HCT116 (cell line): ENCODE measurements around the gene FBN1. TPM values are rescaled to one million over a fixed set of nuclear protein-coding genes. Genes with fewer than 3 reads are reported as not detected.

Experiments
- ATAC-seq: fragments of 200-7000 bp; cut with Tn5 transposase; 2 replicates; pipeline ENCODE4 v1.9.1; 2020; ENCODE audit warnings: mild to moderate bottlenecking, moderate library complexity
- BruUV-seq: library from RNA; stranded (reverse); fragments of 400-500 nt; replicated peaks from 2 replicates; lab custom pipeline; 2021; lab: Mats Ljungman, UMichigan
- CTCF ChIA-PET: fragments of 300-600 bp; sonication (Branson Sonifier 250); formaldehyde crosslinking; loops from one replicate; lab custom pipeline; 2021; ENCODE audit warnings: antibody characterized with exemption; lab: Charles Lee
- POLR2A ChIA-PET: fragments of 300-600, 350-600 bp; sonication (Branson Sonifier 250); formaldehyde crosslinking; loops from one replicate; lab custom pipeline; 2021; ENCODE audit warnings: antibody characterized with exemption; lab: Charles Lee
- RAD21 ChIA-PET, 2 experiments: fragments of 300-600 bp; sonication (Branson Sonifier 250); formaldehyde crosslinking; loops; one replicate each; lab custom pipeline; 2023; ENCODE audit warnings: low total read pairs in 2 of 2; ENCODE audit not compliant: uncharacterized antibody in 2 of 2, unreplicated experiment in 2 of 2, low non-redundant PET in 1 of 2; lab: Charles Lee
- DNase-seq: peaks from one replicate; pipeline ENCODE4 v3.0.0-alpha.2; 2010; ENCODE audit warnings: low read depth, low spot score
- H2AFZ ChIP-seq: fragments of 200-600 bp; shearing (Covaris generic), sonication (generic); 2 replicates; pipeline ENCODE4 v1.6.1; 2017; ENCODE audit warnings: low read depth, mixed run types, mixed read lengths, antibody characterized with exemption, low read length; ENCODE audit not compliant: poor library complexity, severe bottlenecking
- H3K27ac ChIP-seq: 2 replicates; pipeline ENCODE4 v1.5.1; 2012; ENCODE audit warnings: low read depth, low read length
- H3K27me3 ChIP-seq: fragments of 200-600 bp; sonication (generic); 2 replicates; pipeline ENCODE4 v1.6.1; 2016; ENCODE audit warnings: mixed run types, low read length, mixed read lengths; ENCODE audit not compliant: insufficient read depth
- H3K36me3 ChIP-seq, 2 experiments: fragments of 200-500 bp in 1 of 2; fragments of 200-600 bp in 1 of 2; sonication (Bioruptor generic) in 1 of 2; sonication (generic) in 1 of 2; 2 replicates each; pipeline versions ENCODE4 v1.5.1 to v1.6.1; 2014 to 2016; ENCODE audit warnings: low read length in 2 of 2, inconsistent platforms in 1 of 2, mixed read lengths in 1 of 2, mixed run types in 1 of 2; ENCODE audit not compliant: insufficient read depth in 2 of 2, control insufficient read depth in 1 of 2
- H3K4me1 ChIP-seq, 2 experiments: fragments of 200-600 bp in 1 of 2; sonication (generic) in 1 of 2; 2 replicates each; pipeline versions ENCODE4 v1.5.1 to v1.6.1; 2012 to 2017; ENCODE audit warnings: low read length in 2 of 2, inconsistent platforms in 1 of 2, mild to moderate bottlenecking in 1 of 2, mixed read lengths in 1 of 2, mixed run types in 1 of 2, moderate library complexity in 1 of 2; ENCODE audit not compliant: insufficient read depth in 2 of 2, control insufficient read depth in 1 of 2
- H3K4me2 ChIP-seq: fragments of 200-600 bp; sonication (generic); 2 replicates; pipeline ENCODE4 v1.6.1; 2017; ENCODE audit warnings: mixed run types, low read length, mixed read lengths
- H3K4me3 ChIP-seq, 2 experiments: fragments of 200-600 bp in 1 of 2; sonication (generic) in 1 of 2; replicated peaks in 1 of 2; 2 replicates each; pipeline ENCODE4 v1.5.1; 2011 to 2016; ENCODE audit warnings: low read length in 2 of 2, control low read depth in 1 of 2, low read depth in 1 of 2, mild to moderate bottlenecking in 1 of 2, mixed read lengths in 1 of 2, mixed run types in 1 of 2
- H3K79me2 ChIP-seq: fragments of 200-600 bp; sonication (generic); 2 replicates; pipeline ENCODE4 v1.6.1; 2017; ENCODE audit warnings: mild to moderate bottlenecking, mixed run types, low read length, moderate library complexity, mixed read lengths; ENCODE audit not compliant: insufficient read depth
- H3K9ac ChIP-seq: fragments of 200-600 bp; sonication (generic); 2 replicates; pipeline ENCODE4 v1.6.1; 2016; ENCODE audit warnings: low read length, mixed read lengths
- H3K9me2 ChIP-seq: fragments of 200-600 bp; sonication (generic), shearing (Covaris generic); 2 replicates; pipeline ENCODE4 v1.6.1; 2017; ENCODE audit warnings: mixed run types, mild to moderate bottlenecking, moderate library complexity; ENCODE audit not compliant: insufficient read depth
- H3K9me3 ChIP-seq, 2 experiments: fragments of 200-500 bp in 1 of 2; fragments of 200-600 bp in 1 of 2; sonication (Bioruptor generic) in 1 of 2; sonication (generic) in 1 of 2; 2 replicates each; pipeline ENCODE4 v1.6.1; 2014 to 2017; ENCODE audit warnings: low read length in 2 of 2, mixed read lengths in 2 of 2, inconsistent platforms in 1 of 2, low read depth in 1 of 2, mild to moderate bottlenecking in 1 of 2, mixed run types in 1 of 2, moderate library complexity in 1 of 2; ENCODE audit not compliant: control insufficient read depth in 1 of 2, insufficient read depth in 1 of 2
- H4K20me1 ChIP-seq: fragments of 200-600 bp; sonication (generic), shearing (Covaris generic); 2 replicates; pipeline ENCODE4 v1.6.1; 2017; ENCODE audit warnings: mixed run types, mild to moderate bottlenecking, moderate library complexity; ENCODE audit not compliant: insufficient read depth
- CBX3 ChIP-seq: IDR thresholded peaks from 2 replicates; pipeline ENCODE4 v1.6.1; 2012; ENCODE audit warnings: low read depth
- EGR1 ChIP-seq: IDR thresholded peaks from 2 replicates; pipeline ENCODE4 v1.6.1; 2012; ENCODE audit warnings: low read depth
- ELF1 ChIP-seq: IDR thresholded peaks from 2 replicates; pipeline ENCODE4 v1.6.1; 2012; ENCODE audit warnings: low read depth, borderline replicate concordance
- EZH2phosphoT487 ChIP-seq: fragments of 200-600 bp; IDR thresholded peaks from 2 replicates; pipeline ENCODE4 v1.6.1; 2018; ENCODE audit warnings: antibody characterized with exemption, borderline replicate concordance
- POLR2A ChIP-seq: IDR thresholded peaks from 2 replicates; pipeline ENCODE4 v1.7.0; 2011; ENCODE audit warnings: borderline replicate concordance; ENCODE audit not compliant: insufficient read depth, insufficient read length; ENCODE audit errors: extremely low read depth
- POLR2AphosphoS5 ChIP-seq: IDR thresholded peaks from 2 replicates; pipeline ENCODE4 v1.6.1; 2011; ENCODE audit warnings: mild to moderate bottlenecking, low read depth, low read length, moderate library complexity
- RAD21 ChIP-seq: IDR thresholded peaks from 2 replicates; pipeline ENCODE4 v1.6.1; 2012; ENCODE audit warnings: low read depth, mild to moderate bottlenecking
- SP1 ChIP-seq: IDR thresholded peaks from 2 replicates; pipeline ENCODE4 v1.6.1; 2012; ENCODE audit warnings: low read depth
- SRF ChIP-seq: IDR thresholded peaks from 2 replicates; pipeline ENCODE4 v1.6.1; 2012; ENCODE audit warnings: low read depth
- TCF7L2 ChIP-seq: IDR thresholded peaks from 2 replicates; pipeline ENCODE4 v1.7.0; 2011; ENCODE audit warnings: borderline replicate concordance, inconsistent platforms; ENCODE audit not compliant: insufficient read depth, insufficient read length; ENCODE audit errors: extremely low read depth
- ZFX ChIP-seq: fragments of 450-650 bp; IDR thresholded peaks from 2 replicates; pipeline ENCODE4 v1.6.1; 2017
- intact Hi-C: fragments of 100-400 bp; cut with micrococcal nuclease; formaldehyde crosslinking; loops from 2 replicates; pipeline ENCODE4 v1.10.0; 2022
- total RNA-seq: library from RNA; stranded (reverse); gene quantifications from one replicate; pipeline ENCODE4 v1.2.1, GENCODE V29; 2021; ENCODE audit not compliant: unreplicated experiment
- TF ChIP-seq, protein P1 (sequence below): IDR thresholded peaks from 2 replicates; pipeline ENCODE4 v1.6.1; 2012
- TF ChIP-seq, protein P2 (sequence below): IDR thresholded peaks from 2 replicates; pipeline ENCODE4 v1.6.1; 2012; ENCODE audit warnings: low read depth

FBN1 gene
- total RNA-seq, 1 experiment from 2014 or later: 1.7 TPM

- POLR2A ChIA-PET: no interaction called here
- Histone ChIP-seq H4K20me1 (no peaks in the 10 kb centered on the region), H3K27ac (no peak overlapping the region)
- no peak for ATAC-seq
- TF ChIP-seq EGR1 (no peak), POLR2A (no peak), EZH2phosphoT487 (no peak), ELF1 (no peak), RAD21 (no peak), SRF (no peak), TCF7L2 (no peak), SP1 (no peak), POLR2AphosphoS5 (no peak), CBX3 (no peak), ZFX (no peak)
- TF ChIP-seq, protein P1, sequence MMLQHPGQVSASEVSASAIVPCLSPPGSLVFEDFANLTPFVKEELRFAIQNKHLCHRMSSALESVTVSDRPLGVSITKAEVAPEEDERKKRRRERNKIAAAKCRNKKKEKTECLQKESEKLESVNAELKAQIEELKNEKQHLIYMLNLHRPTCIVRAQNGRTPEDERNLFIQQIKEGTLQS: no peak
- TF ChIP-seq, protein P2, sequence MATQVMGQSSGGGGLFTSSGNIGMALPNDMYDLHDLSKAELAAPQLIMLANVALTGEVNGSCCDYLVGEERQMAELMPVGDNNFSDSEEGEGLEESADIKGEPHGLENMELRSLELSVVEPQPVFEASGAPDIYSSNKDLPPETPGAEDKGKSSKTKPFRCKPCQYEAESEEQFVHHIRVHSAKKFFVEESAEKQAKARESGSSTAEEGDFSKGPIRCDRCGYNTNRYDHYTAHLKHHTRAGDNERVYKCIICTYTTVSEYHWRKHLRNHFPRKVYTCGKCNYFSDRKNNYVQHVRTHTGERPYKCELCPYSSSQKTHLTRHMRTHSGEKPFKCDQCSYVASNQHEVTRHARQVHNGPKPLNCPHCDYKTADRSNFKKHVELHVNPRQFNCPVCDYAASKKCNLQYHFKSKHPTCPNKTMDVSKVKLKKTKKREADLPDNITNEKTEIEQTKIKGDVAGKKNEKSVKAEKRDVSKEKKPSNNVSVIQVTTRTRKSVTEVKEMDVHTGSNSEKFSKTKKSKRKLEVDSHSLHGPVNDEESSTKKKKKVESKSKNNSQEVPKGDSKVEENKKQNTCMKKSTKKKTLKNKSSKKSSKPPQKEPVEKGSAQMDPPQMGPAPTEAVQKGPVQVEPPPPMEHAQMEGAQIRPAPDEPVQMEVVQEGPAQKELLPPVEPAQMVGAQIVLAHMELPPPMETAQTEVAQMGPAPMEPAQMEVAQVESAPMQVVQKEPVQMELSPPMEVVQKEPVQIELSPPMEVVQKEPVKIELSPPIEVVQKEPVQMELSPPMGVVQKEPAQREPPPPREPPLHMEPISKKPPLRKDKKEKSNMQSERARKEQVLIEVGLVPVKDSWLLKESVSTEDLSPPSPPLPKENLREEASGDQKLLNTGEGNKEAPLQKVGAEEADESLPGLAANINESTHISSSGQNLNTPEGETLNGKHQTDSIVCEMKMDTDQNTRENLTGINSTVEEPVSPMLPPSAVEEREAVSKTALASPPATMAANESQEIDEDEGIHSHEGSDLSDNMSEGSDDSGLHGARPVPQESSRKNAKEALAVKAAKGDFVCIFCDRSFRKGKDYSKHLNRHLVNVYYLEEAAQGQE: no peak
- TF ChIP-seq, all 23 proteins: peak for 0
- intact Hi-C loops: no loop called here
- no peak overlapping the region for H3K4me2 ChIP-seq
- no TSS peak for BruUV-seq
- no peaks in the 10 kb centered on the region for H3K27me3 ChIP-seq
- no peaks in the 10 kb centered on the region for H3K4me1 ChIP-seq
- no peak overlapping the region for H2AFZ ChIP-seq
- ChIA-PET CTCF (no interaction called here), RAD21 (no interaction called here)
- H3K36me3 ChIP-seq: no peaks in the 10 kb centered on the region
- DNase-seq: no peak
- no peak overlapping the region for H3K9ac ChIP-seq
- H3K9me3 ChIP-seq: no peaks in the 10 kb centered on the region
- H3K9me2 ChIP-seq: no peaks in the 10 kb centered on the region
- H3K4me3 ChIP-seq: no peak overlapping the region
- H3K79me2 ChIP-seq: no peaks in the 10 kb centered on the region
Observed at GRCh38 chr15:48634096-48634495, 11.4 kb downstream of the FBN1 start.
